ENCODE data around the gene SERGEF.

DNA sequence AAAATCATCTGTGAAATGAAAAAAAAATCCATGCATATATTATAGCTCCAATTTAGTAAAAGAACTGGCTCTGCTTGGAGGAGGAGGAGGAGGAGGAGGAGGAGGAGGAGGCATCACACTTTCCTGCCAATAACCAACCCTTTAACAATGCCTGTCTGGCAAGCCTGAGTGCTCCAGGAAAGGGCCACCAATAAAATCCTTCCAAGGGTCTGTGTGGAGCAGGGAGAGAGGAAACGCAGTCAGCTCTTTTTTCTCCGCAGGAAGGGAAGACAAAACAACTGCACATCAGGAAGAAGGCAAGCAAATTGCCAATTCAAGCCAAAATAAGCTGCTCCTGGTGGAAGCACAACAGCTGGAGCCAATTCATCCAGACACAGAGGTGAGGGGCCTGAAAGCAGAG lies 139.3 kb downstream of the SERGEF start:
- TF ChIP-seq CTCF (conservative IDR thresholded peaks at IDR 0.05), result no peak
- TF ChIP-seq EZH2 (IDR thresholded peaks at IDR 0.05; ENCODE audit: low read depth), result no peak

All from PC-9 (cell line).